ENCODE measurements around the gene CD81.

CD81 gene

GRCh38 chr11:2385156-2386151 lies 8.3 kb downstream of the CD81 start:
- in situ Hi-C loops (cut with MboI; ENCODE audit: low pct_unique_long_range_greater_than_20kb, low sequenced_read_pairs, unreplicated experiment), result no loop called here
- TF ChIP-seq CTCF (IDR thresholded peaks at IDR 0.05; ENCODE audit: extremely low read depth, insufficient read depth, missing control alignments), result no peak
- peak; percentile 77 for DNase-seq (ENCODE audit: low spot score)

GRCh38 chr11:2386591-2386990 lies 9.5 kb downstream of the CD81 start:
- in situ Hi-C loops (cut with MboI; ENCODE audit: low pct_unique_long_range_greater_than_20kb, low sequenced_read_pairs, unreplicated experiment), result no loop called here
- DNase-seq (ENCODE audit: low spot score), result no peak
- no peak for TF ChIP-seq CTCF (IDR thresholded peaks at IDR 0.05; ENCODE audit: extremely low read depth, insufficient read depth, missing control alignments)

- TF ChIP-seq CTCF (IDR thresholded peaks at IDR 0.05; ENCODE audit: extremely low read depth, insufficient read depth, missing control alignments), result no peak
- in situ Hi-C loops (cut with MboI; ENCODE audit: low pct_unique_long_range_greater_than_20kb, low sequenced_read_pairs, unreplicated experiment), result no loop called here
- DNase-seq (ENCODE audit: low spot score), result no peak
Observed at GRCh38 chr11:2387266-2387987, 10.3 kb downstream of the CD81 start.

GRCh38 chr11:2388431-2389376 lies 11.6 kb downstream of the CD81 start:
- TF ChIP-seq CTCF (IDR thresholded peaks at IDR 0.05; ENCODE audit: extremely low read depth, insufficient read depth, missing control alignments), result no peak
- in situ Hi-C loops (cut with MboI; ENCODE audit: low pct_unique_long_range_greater_than_20kb, low sequenced_read_pairs, unreplicated experiment), result no loop called here
- no peak for DNase-seq (ENCODE audit: low spot score)

GRCh38 chr11:2389377-2390026 lies 12.4 kb downstream of the CD81 start:
- no peak for DNase-seq (ENCODE audit: low spot score)
- peak; percentile 19 for TF ChIP-seq CTCF (IDR thresholded peaks at IDR 0.05; ENCODE audit: extremely low read depth, insufficient read depth, missing control alignments)
- in situ Hi-C loops (cut with MboI; ENCODE audit: low pct_unique_long_range_greater_than_20kb, low sequenced_read_pairs, unreplicated experiment), result no loop called here
